Right lobe of liver (tissue), 4 donors: ENCODE results near the gene NUCKS1.

Source experiments
- POLR2A ChIP-seq: fragments of 450-650 bp; IDR thresholded peaks from one replicate; pipeline ENCODE4 v1.6.1; 2017; ENCODE audit warnings: antibody characterized with exemption, mild to moderate bottlenecking
- TF ChIP-seq, protein P1 (sequence below), 4 donors: fragments of 200-600 bp in 3 of 4; fragments of 450-650 bp in 1 of 4; IDR thresholded peaks; one replicate each; pipeline versions ENCODE4 v1.5.1 to v1.8.0; 2016 to 2022; ENCODE audit warnings: antibody characterized with exemption in 4 of 4, mild to moderate bottlenecking in 2 of 4
- donor health status: DM: no; HTN: no; CAD: no.
- donor health status: DM: no; HTN: no; CAD: no.
- donor health status: DM: no; HTN: yes; CAD: no.

DNA sequence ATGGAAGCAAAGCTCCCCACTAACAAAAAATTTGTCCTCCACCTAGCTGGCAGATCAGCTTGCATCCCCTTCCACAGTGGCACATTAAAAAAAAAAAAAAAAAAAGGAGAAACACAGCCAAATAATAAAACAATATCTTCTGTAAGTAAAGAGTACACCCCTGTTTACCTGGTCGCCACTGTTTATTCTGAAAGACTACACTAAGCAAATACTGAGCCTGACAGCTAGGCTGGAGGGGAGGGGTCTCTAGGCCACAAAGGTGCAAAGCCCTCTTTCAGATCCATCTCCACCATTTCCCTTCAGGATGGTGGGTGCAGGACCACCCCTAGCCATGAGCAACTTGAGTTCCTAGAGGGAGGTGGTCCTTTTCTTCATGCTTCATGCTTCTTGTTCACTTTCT lies 46.9 kb downstream of the NUCKS1 start:
- TF ChIP-seq, protein P1, sequence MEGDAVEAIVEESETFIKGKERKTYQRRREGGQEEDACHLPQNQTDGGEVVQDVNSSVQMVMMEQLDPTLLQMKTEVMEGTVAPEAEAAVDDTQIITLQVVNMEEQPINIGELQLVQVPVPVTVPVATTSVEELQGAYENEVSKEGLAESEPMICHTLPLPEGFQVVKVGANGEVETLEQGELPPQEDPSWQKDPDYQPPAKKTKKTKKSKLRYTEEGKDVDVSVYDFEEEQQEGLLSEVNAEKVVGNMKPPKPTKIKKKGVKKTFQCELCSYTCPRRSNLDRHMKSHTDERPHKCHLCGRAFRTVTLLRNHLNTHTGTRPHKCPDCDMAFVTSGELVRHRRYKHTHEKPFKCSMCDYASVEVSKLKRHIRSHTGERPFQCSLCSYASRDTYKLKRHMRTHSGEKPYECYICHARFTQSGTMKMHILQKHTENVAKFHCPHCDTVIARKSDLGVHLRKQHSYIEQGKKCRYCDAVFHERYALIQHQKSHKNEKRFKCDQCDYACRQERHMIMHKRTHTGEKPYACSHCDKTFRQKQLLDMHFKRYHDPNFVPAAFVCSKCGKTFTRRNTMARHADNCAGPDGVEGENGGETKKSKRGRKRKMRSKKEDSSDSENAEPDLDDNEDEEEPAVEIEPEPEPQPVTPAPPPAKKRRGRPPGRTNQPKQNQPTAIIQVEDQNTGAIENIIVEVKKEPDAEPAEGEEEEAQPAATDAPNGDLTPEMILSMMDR (IDR thresholded peaks at IDR 0.05): no peak
- no peak for TF ChIP-seq POLR2A
